T-helper 1 cell treated with Interleukin-12 subunit alpha and Interleukin-12 subunit beta and Interleukin-4 antibody, amounts not matched to agents 30 μg/mL and 1 μg/mL, for 36 hours (primary cell): ENCODE measurements around the gene CCDC175.

ENCODE experiments used
- H3K27ac Mint-ChIP-seq: one replicate; pipeline ENCODE4 v1.8.0; 2021; ENCODE audit warnings: mild to moderate bottlenecking, mixed read lengths
- H3K27me3 Mint-ChIP-seq: one replicate; pipeline ENCODE4 v1.8.0; 2021; ENCODE audit warnings: low read depth, mixed read lengths
- H3K36me3 Mint-ChIP-seq: one replicate; pipeline ENCODE4 v1.8.0; 2021; ENCODE audit warnings: low read depth, mixed read lengths
- H3K4me1 Mint-ChIP-seq: one replicate; pipeline ENCODE4 v1.8.0; 2021; ENCODE audit warnings: low read depth, mixed read lengths
- H3K4me3 Mint-ChIP-seq: one replicate; pipeline ENCODE4 v1.8.0; 2021; ENCODE audit warnings: mild to moderate bottlenecking, moderate library complexity, mixed read lengths
- H3K9me3 Mint-ChIP-seq: one replicate; pipeline ENCODE4 v1.8.0; 2021; ENCODE audit warnings: mixed read lengths

CCDC175 gene

DNA sequence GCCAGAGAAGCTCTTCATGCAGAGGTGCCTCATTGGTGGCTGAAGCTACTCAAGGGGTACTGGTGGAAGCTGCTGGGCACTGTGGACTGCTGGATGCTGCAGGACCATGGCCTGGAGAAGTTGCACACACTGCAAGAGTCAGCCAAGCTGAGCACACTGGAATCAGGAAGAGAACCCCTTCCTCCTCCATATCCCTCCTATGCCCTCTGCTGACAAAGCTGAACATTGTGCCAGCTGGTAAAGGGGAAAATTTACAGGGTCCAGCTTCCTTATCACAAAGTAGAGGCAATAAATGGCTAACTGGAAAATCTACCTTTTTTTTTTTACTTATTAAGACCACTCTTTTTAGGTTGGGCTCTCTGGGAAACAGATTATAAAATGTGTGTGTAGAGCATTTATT, 6.5 kb downstream of the CCDC175 start:
- H3K27ac Mint-ChIP-seq: no peak overlapping the region
- H3K36me3 Mint-ChIP-seq: no peaks in the 10 kb centered on the region
- H3K4me1 Mint-ChIP-seq: no peaks in the 10 kb centered on the region
- peaks cover 35% of the 10 kb centered on the region for H3K27me3 Mint-ChIP-seq
- no peak overlapping the region for H3K4me3 Mint-ChIP-seq
- H3K9me3 Mint-ChIP-seq: no peaks in the 10 kb centered on the region

DNA sequence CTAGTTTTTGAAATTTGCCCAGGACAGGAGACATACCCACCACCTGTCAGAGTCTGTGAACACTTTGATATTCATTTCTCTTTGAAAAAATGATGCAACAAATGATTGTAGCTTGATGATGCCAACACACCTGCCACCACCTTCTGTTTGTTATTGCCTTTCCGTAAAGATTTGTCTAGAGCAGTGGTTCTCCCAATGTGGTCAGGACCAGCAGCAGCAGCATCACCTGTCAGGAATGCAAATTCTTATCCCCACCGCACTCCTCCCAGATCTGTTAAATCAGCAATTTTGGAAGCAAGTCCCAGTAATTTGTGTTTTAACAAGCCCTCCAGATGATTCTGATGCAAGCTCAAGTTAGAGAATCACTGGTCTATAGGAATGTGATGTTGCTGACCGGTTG, 9.9 kb downstream of the CCDC175 start:
- H3K4me1 Mint-ChIP-seq: no peaks in the 10 kb centered on the region
- H3K36me3 Mint-ChIP-seq: no peaks in the 10 kb centered on the region
- H3K27me3 Mint-ChIP-seq: peaks cover 41% of the 10 kb centered on the region
- no peak overlapping the region for H3K27ac Mint-ChIP-seq
- no peaks in the 10 kb centered on the region for H3K9me3 Mint-ChIP-seq
- no peak overlapping the region for H3K4me3 Mint-ChIP-seq

DNA sequence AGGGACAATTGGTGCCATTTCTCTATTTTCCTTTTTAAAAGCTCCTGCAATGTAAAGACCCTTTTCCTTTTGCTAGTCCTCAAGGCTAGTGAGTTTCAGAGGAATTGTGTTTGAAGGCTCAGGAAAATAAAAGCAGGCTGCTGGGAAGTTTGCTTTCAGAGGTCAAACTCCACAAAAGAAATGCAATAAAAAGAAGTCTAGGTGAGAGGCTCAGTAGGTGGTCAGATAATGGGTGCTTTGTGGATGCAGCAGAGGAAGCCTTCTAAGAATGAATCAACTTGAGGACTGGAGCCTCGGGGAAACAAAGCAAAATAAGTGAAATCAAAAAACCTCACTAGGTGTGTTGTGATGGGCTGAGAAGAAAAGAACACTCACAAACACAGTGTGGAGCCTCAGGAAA, 10.3 kb downstream of the CCDC175 start:
- Mint-ChIP-seq H3K36me3 (no peaks in the 10 kb centered on the region), H3K4me3 (no peak overlapping the region), H3K27ac (no peak overlapping the region), H3K9me3 (no peaks in the 10 kb centered on the region), H3K4me1 (no peaks in the 10 kb centered on the region), H3K27me3 (peaks cover 39% of the 10 kb centered on the region)

DNA sequence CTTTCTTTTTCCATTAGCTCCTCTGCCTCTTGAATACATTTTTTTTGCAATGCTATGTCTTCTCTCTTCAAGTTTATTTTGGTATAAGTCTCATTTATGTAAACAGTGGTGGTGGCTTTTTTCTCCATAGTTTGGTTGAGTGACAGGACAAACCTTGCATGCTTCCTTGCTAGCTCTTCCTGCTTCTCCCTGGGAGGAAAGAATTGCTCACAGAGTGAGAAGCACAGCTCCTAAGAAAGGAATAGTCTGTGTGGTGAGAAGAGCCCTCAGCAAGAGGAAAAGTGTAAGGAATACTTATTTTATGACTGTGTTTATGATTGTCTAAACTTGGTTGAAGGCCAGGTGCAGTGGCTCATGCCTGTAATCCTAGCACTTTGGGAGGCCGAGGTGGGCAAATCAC, 11.5 kb downstream of the CCDC175 start:
- H3K27me3 Mint-ChIP-seq: peaks cover 31% of the 10 kb centered on the region
- no peaks in the 10 kb centered on the region for H3K4me1 Mint-ChIP-seq
- no peaks in the 10 kb centered on the region for H3K36me3 Mint-ChIP-seq
- no peak overlapping the region for H3K4me3 Mint-ChIP-seq
- H3K27ac Mint-ChIP-seq: no peak overlapping the region
- no peaks in the 10 kb centered on the region for H3K9me3 Mint-ChIP-seq

DNA sequence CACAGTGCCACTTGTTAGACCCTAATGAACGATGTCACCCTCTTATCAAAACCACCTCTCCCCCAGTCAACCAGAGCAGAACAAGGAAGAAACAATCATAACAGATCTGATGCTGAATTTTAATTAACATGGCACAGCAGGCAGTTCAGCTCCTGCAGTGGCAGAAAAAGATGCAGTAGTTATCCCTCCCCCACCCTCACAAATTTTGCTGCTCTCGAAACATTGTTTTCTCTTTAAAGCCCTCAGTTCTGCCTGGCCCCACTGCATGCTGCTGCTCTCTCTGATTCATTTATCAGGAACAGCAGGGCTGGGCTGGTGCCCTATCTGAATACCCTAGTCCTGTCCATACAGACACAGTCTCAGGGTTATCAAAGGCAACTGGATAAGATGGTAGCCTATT, 12.2 kb downstream of the CCDC175 start:
- Mint-ChIP-seq H3K4me1 (no peaks in the 10 kb centered on the region), H3K9me3 (no peaks in the 10 kb centered on the region), H3K27me3 (peaks cover 30% of the 10 kb centered on the region), H3K4me3 (no peak overlapping the region), H3K27ac (no peak overlapping the region), H3K36me3 (no peaks in the 10 kb centered on the region)

DNA sequence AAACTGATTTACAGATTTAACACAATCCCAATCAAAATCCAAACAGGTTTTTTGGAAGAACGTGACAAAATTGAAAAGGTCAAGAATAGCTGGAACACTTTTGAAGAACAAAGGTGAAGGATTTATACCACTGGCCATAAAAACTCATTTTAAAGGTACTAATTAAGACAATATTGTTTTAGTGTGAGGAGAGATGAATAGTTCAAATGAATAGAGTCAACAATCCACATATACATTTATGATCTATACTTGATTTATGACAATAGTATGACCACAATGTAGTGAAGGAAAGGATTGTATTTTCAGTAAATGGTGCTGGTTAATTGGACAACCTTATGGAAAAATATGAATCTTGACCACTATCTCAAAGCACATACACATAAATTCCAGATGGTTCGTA, 29.3 kb downstream of the CCDC175 start:
- H3K9me3 Mint-ChIP-seq: no peaks in the 10 kb centered on the region
- no peak overlapping the region for H3K4me3 Mint-ChIP-seq
- H3K27me3 Mint-ChIP-seq: peaks cover under 1% of the 10 kb centered on the region
- H3K36me3 Mint-ChIP-seq: no peaks in the 10 kb centered on the region
- no peaks in the 10 kb centered on the region for H3K4me1 Mint-ChIP-seq
- no peak overlapping the region for H3K27ac Mint-ChIP-seq

DNA sequence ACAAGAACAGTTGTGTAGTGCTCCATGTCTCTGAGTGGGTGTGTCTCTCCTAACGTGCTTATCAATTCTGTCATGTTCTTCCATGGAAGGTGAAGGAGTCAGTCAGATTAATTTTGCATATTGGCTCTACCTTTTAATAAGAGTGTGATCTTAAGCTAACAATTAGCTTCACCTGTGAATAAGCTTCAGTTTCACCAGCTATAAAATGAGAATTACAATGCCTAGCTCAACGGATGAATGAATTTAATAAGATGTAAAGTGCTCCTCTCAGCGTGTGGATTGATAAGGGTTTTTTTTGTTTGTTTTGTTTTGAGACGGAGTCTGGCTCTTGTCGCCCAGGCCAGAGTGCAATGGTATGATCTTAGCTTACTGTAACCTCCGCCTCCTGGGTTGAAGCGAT, 32.7 kb downstream of the CCDC175 start:
- Mint-ChIP-seq H3K4me1 (no peaks in the 10 kb centered on the region), H3K9me3 (no peaks in the 10 kb centered on the region), H3K27ac (no peak overlapping the region), H3K4me3 (no peak overlapping the region), H3K27me3 (peaks cover 7% of the 10 kb centered on the region), H3K36me3 (no peaks in the 10 kb centered on the region)

DNA sequence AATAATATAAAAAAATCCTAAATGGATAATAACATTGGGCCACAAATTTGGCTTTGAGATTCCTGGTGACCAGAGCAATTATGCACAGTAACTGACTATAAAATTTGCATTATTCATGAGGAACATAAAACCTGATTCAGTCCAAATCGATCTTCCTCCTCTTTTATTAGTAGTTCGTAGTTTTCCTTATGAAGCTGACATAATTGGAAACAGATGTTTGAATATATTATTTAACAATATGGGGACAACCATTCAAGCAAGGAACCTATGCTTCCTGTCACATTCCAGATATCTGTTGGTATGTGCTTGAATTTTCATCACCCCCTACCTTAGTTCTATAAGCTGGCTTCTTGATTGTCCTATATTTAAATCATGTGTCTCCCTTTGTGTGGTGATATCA, 34.9 kb downstream of the CCDC175 start:
- no peaks in the 10 kb centered on the region for H3K4me1 Mint-ChIP-seq
- no peak overlapping the region for H3K27ac Mint-ChIP-seq
- H3K9me3 Mint-ChIP-seq: no peaks in the 10 kb centered on the region
- H3K36me3 Mint-ChIP-seq: no peaks in the 10 kb centered on the region
- H3K4me3 Mint-ChIP-seq: no peak overlapping the region
- H3K27me3 Mint-ChIP-seq: peaks cover 7% of the 10 kb centered on the region

DNA sequence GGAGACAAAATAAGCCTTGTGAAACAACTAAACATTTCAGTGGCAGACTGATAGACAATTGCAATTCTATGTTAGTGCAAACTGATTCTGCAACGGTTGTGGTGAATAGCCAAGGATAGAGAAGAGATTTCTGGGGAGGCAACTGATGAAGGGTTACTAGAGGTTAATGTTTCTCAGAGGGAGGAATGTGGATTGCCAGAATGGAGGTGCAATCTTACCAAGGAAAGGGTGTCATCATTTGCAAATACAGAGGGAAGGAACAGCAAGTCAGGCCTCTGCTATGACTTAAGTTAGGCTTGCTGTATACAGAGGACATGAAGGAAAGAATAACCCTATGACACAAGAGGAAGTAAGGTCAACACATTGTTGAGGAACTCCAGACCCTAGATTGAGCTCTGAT, 35.8 kb downstream of the CCDC175 start:
- no peaks in the 10 kb centered on the region for H3K4me1 Mint-ChIP-seq
- no peaks in the 10 kb centered on the region for H3K36me3 Mint-ChIP-seq
- no peaks in the 10 kb centered on the region for H3K9me3 Mint-ChIP-seq
- H3K4me3 Mint-ChIP-seq: no peak overlapping the region
- no peak overlapping the region for H3K27ac Mint-ChIP-seq
- peaks cover 7% of the 10 kb centered on the region for H3K27me3 Mint-ChIP-seq

DNA sequence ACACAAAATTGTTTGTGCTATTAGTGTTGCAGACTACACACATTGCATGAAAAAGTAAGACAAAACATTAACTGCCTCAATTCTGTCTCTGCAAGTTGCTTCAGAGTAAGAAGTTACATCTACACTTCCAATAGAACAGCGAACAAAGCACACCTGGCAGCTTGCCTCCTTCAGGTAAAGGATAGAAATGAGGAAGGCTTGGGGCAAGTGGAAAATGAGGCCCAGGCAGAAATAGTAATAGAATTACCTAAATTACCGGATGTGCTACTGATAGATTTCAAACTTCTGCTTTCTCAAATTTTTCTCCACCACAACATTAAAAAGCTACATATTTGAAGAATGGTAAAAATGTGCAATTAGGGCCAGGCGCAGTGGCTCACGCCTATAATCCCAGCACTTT, 37.7 kb downstream of the CCDC175 start:
- H3K9me3 Mint-ChIP-seq: no peaks in the 10 kb centered on the region
- H3K27ac Mint-ChIP-seq: no peak overlapping the region
- no peaks in the 10 kb centered on the region for H3K36me3 Mint-ChIP-seq
- H3K4me1 Mint-ChIP-seq: no peaks in the 10 kb centered on the region
- H3K27me3 Mint-ChIP-seq: peaks cover 7% of the 10 kb centered on the region
- no peak overlapping the region for H3K4me3 Mint-ChIP-seq

DNA sequence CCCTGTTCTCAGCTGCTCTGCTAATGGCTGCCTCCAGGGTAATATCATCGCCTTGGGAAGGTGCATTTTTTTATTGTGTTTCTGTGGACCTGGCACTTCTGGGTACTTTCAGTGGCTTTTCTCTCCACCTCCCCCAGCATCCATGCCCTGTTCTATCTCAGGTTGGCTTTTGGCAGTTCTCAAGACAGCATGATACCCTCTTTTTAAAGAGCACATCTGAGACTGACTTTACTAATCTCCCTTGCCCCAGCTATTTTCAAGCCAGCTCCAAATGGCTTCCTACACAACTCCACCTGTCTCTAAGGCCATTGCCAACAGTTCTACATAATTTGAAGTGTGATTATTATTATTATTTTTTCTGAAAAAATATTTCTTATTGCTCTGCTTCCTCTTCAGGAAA, 39.1 kb downstream of the CCDC175 start:
- H3K27me3 Mint-ChIP-seq: peaks cover 7% of the 10 kb centered on the region
- H3K9me3 Mint-ChIP-seq: no peaks in the 10 kb centered on the region
- H3K4me1 Mint-ChIP-seq: no peaks in the 10 kb centered on the region
- no peak overlapping the region for H3K4me3 Mint-ChIP-seq
- H3K36me3 Mint-ChIP-seq: no peaks in the 10 kb centered on the region
- no peak overlapping the region for H3K27ac Mint-ChIP-seq

DNA sequence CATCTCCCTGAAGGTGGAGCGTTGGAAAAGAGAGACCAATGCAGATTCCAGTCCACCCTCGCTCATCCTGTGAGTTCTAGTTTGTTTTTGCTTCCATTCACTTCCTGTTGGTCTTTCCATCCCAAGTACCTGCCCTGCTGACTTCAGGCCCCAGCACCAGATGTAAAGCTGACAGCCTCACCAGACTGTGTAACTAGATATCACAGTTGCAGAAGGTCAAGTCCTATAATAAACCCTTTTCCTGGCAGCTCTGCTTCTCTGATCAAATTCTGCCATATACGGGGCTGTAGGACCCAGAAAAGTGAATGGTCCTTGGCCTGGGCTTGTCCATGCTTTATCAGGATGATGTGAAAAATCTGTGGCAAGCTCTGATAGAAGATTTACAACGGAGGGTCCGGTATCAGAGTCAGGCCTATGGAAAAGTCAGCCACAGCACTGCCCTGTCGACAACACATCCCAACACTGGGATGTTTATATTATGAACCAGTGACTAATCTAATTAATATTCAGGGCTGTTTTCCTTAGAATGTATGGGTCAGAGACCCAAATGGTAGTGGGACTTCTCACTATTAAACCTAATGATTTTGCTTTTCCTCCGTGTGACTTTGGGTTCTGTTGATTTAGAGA, 42.1 kb downstream of the CCDC175 start:
- H3K27ac Mint-ChIP-seq: no peak overlapping the region
- no peaks in the 10 kb centered on the region for H3K4me1 Mint-ChIP-seq
- peaks cover 3% of the 10 kb centered on the region for H3K27me3 Mint-ChIP-seq
- no peaks in the 10 kb centered on the region for H3K36me3 Mint-ChIP-seq
- H3K4me3 Mint-ChIP-seq: no peak overlapping the region
- H3K9me3 Mint-ChIP-seq: no peaks in the 10 kb centered on the region

DNA sequence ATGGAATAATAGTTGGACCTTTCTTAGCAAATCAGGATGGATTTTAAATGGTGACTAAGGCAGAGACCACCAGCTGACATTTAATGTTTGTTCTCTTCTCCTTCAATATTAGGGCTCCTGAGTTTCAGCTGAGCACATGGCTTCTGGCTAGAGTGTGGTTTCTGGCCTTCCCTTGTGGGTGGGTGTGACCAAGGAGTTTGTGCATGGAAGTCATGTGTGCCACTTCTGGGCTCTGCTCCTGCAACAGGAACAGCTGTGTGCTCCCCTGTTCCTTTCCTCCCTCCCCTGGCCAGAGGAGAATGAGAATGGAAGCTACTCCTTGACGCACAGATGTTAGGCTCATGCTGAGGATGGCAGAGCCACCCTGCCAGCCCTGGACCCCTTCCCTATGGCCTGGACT, 44.2 kb downstream of the CCDC175 start:
- peaks cover 9% of the 10 kb centered on the region for H3K27me3 Mint-ChIP-seq
- peaks cover 4% of the 10 kb centered on the region for H3K9me3 Mint-ChIP-seq
- H3K27ac Mint-ChIP-seq: no peak overlapping the region
- H3K4me3 Mint-ChIP-seq: no peak overlapping the region
- H3K36me3 Mint-ChIP-seq: no peaks in the 10 kb centered on the region
- no peaks in the 10 kb centered on the region for H3K4me1 Mint-ChIP-seq

DNA sequence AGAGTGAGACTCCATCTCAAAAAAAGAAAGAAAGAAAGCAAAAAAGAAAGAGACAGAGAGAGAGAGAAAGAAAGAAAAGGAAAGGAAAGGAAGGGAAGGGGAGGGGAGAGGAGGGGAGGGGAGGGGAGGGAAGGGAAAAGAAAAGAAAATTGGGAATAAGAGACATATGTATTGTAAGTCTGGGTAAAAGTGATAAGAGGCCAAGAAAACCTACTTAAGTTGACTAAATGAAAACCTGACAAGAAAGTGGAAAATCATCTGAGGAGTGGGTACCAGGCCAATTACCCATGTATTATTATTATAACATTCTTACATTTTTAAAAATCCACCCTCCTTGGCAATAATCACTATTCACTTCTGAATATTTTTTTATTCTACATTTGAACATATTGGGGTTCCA, 46.3 kb downstream of the CCDC175 start:
- peaks cover 4% of the 10 kb centered on the region for H3K9me3 Mint-ChIP-seq
- H3K4me3 Mint-ChIP-seq: no peak overlapping the region
- no peak overlapping the region for H3K27ac Mint-ChIP-seq
- H3K4me1 Mint-ChIP-seq: no peaks in the 10 kb centered on the region
- H3K27me3 Mint-ChIP-seq: peaks cover 9% of the 10 kb centered on the region
- no peaks in the 10 kb centered on the region for H3K36me3 Mint-ChIP-seq

DNA sequence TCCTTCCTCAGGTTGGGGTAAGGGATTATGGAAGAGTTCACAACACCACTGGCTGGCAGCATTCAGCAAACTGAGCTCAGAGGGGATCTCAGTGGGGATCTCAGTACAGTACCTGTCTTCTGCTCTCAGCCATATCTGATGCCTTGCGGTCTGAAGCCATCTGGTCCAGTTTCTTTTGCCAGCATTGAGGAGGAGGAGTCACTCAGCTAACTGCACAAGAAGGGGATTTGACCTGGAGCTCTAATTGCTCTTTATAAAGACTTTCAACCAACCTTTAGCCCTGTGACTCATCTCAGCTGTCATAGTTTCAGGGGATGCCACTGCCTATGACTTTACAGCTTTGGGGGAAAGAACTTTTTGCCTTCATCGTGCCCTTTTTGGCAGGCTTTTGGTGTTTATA, 47.4 kb downstream of the CCDC175 start:
- peaks cover 9% of the 10 kb centered on the region for H3K27me3 Mint-ChIP-seq
- H3K9me3 Mint-ChIP-seq: peaks cover 4% of the 10 kb centered on the region
- no peak overlapping the region for H3K4me3 Mint-ChIP-seq
- no peak overlapping the region for H3K27ac Mint-ChIP-seq
- H3K36me3 Mint-ChIP-seq: no peaks in the 10 kb centered on the region
- no peaks in the 10 kb centered on the region for H3K4me1 Mint-ChIP-seq

DNA sequence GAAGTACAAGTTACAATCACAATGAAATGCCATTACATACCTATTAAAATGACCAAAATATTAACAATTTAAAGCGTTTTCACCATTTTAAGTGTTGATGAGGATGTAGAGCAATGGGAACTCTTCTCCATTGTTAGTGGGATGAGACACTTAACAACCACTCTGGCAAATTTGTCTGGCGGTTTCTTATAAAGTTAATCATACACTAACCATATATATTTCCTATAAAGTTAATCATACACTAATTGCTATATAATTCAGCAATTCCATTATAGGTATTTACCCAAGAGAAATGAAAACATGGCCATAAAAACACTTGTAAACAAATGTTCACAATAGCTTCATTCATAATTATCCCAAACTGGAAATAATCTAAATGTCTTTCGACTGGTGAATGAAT, 56.4 kb downstream of the CCDC175 start:
- no peaks in the 10 kb centered on the region for H3K4me1 Mint-ChIP-seq
- no peaks in the 10 kb centered on the region for H3K36me3 Mint-ChIP-seq
- no peak overlapping the region for H3K27ac Mint-ChIP-seq
- H3K27me3 Mint-ChIP-seq: peaks cover 12% of the 10 kb centered on the region
- no peaks in the 10 kb centered on the region for H3K9me3 Mint-ChIP-seq
- no peak overlapping the region for H3K4me3 Mint-ChIP-seq
